ENCODE measurements around the gene TPRN.

The TPRN gene

GRCh38 chr9:137160716-137161557 is 39.6 kb downstream of the TPRN start:
- DNase-seq (ENCODE audit: low spot score), result no peak

- DNase-seq (ENCODE audit: low spot score), result no peak
Measured at GRCh38 chr9:137160054-137160425, 40.5 kb downstream of the TPRN start.

GRCh38 chr9:137159105-137160053 is 41.2 kb downstream of the TPRN start:
- no peak for DNase-seq (ENCODE audit: low spot score)

GRCh38 chr9:137158625-137159024 is 41.9 kb downstream of the TPRN start:
- DNase-seq (ENCODE audit: low spot score), result no peak

GRCh38 chr9:137157618-137158415 is 42.7 kb downstream of the TPRN start:
- DNase-seq (ENCODE audit: low spot score), result no peak

GRCh38 chr9:137156567-137157375 is 43.8 kb downstream of the TPRN start:
- no peak for DNase-seq (ENCODE audit: low spot score)

GRCh38 chr9:137152844-137153405 is 47.6 kb downstream of the TPRN start:
- no peak for DNase-seq (ENCODE audit: low spot score)

GRCh38 chr9:137150617-137151457 is 49.7 kb downstream of the TPRN start:
- peak; percentile 89 for DNase-seq (ENCODE audit: low spot score)

GRCh38 chr9:137149942-137150616 is 50.5 kb downstream of the TPRN start:
- DNase-seq (ENCODE audit: low spot score), result no peak

GRCh38 chr9:137149363-137149762 is 51.2 kb downstream of the TPRN start:
- no peak for DNase-seq (ENCODE audit: low spot score)

- no peak for DNase-seq (ENCODE audit: low spot score)
Measured at GRCh38 chr9:137148661-137149060, 51.9 kb downstream of the TPRN start.

- no peak for DNase-seq (ENCODE audit: low spot score)
Measured at GRCh38 chr9:137148242-137148641, 52.3 kb downstream of the TPRN start.

- DNase-seq (ENCODE audit: low spot score), result no peak
Measured at GRCh38 chr9:137147793-137148160, 52.8 kb downstream of the TPRN start.

- DNase-seq (ENCODE audit: low spot score), result no peak
Measured at GRCh38 chr9:137147091-137147792, 53.3 kb downstream of the TPRN start.

- no peak for DNase-seq (ENCODE audit: low spot score)
Measured at GRCh38 chr9:137146527-137146918, 54.0 kb downstream of the TPRN start.

- DNase-seq (ENCODE audit: low spot score), result no peak
Measured at GRCh38 chr9:137145731-137146526, 54.6 kb downstream of the TPRN start.

GRCh38 chr9:137143459-137143858 is 57.1 kb downstream of the TPRN start:
- no peak for DNase-seq (ENCODE audit: low spot score)
